NB4 (cell line): ENCODE measurements around the gene TMEM94.

ENCODE experiments used
- DNase-seq: peaks from one replicate; pipeline ENCODE4 v3.0.0; 2010; ENCODE audit warnings: low read depth
- H3K4me3 ChIP-seq: one replicate; pipeline ENCODE4 v1.5.1; 2011; ENCODE audit warnings: mild to moderate bottlenecking, low read depth, low read length, moderate library complexity
- MYC ChIP-seq: IDR thresholded peaks from 2 replicates; pipeline ENCODE4 v1.6.1; 2011; ENCODE audit warnings: low read depth, low read length
- POLR2A ChIP-seq: IDR thresholded peaks from 2 replicates; pipeline ENCODE4 v1.6.1; 2011; ENCODE audit warnings: mild to moderate bottlenecking; ENCODE audit not compliant: insufficient read length; ENCODE audit errors: extremely low read depth
- TF ChIP-seq, protein P1 (sequence below): IDR thresholded peaks from one replicate; pipeline ENCODE4 v1.5.1; 2012; ENCODE audit warnings: low read depth, low read length
- TF ChIP-seq, protein P2 (sequence below): IDR thresholded peaks from 2 replicates; pipeline ENCODE4 v1.6.1; 2011; ENCODE audit warnings: low read depth, low read length

TMEM94 gene

DNA sequence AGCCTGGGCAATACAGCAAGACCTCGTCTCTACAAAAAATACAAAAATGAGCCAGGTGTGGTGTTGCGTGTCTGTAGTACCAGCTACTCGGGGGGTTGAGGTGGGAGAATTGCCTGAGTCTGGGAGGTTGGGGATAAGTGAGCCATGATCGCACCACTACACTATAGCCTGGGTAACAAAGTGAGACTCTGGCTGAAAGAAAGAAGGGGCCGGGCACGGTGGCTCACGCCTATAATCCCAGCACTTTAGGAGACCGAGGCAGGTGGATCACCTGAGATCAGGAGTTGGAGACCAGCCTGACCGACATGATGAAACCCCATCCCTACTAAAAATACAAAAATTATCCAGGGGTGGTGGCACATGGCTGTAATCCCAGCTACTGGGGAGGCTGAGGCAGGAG is 40.4 kb upstream of the TMEM94 start:
- no peak overlapping the region for H3K4me3 ChIP-seq
- TF ChIP-seq, protein P1, sequence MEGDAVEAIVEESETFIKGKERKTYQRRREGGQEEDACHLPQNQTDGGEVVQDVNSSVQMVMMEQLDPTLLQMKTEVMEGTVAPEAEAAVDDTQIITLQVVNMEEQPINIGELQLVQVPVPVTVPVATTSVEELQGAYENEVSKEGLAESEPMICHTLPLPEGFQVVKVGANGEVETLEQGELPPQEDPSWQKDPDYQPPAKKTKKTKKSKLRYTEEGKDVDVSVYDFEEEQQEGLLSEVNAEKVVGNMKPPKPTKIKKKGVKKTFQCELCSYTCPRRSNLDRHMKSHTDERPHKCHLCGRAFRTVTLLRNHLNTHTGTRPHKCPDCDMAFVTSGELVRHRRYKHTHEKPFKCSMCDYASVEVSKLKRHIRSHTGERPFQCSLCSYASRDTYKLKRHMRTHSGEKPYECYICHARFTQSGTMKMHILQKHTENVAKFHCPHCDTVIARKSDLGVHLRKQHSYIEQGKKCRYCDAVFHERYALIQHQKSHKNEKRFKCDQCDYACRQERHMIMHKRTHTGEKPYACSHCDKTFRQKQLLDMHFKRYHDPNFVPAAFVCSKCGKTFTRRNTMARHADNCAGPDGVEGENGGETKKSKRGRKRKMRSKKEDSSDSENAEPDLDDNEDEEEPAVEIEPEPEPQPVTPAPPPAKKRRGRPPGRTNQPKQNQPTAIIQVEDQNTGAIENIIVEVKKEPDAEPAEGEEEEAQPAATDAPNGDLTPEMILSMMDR, result no peak
- TF ChIP-seq POLR2A (no peak), MYC (no peak)
- TF ChIP-seq, protein P2, sequence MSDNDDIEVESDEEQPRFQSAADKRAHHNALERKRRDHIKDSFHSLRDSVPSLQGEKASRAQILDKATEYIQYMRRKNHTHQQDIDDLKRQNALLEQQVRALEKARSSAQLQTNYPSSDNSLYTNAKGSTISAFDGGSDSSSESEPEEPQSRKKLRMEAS, result no peak
- DNase-seq, result no peak

DNA sequence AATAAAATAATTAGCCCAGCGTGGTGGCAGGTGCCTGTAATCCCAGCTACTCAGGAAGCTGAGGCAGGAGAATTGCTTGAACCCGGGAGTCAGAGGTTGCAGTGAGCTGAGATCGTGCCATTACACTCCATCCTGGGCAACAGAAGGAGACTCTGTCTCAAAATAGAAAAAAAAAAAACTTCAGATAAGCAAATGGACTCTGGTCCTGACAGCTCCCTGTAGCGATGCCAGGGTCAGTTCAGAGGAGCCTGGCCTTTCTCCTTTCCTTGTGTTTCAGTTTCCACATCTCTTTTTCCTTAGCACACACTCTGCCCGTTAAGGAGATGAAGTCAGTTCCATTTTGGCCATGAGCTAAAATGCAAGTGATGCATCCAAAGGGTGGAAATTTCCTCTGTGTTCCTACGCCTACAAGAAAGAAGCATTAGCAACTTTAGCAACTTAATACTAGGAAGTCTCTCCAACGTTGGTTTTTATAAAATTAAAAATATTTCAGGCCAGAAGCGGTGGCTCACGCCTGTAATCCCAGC is 39.3 kb upstream of the TMEM94 start:
- no peak for TF ChIP-seq MYC
- no peak for DNase-seq
- no peak overlapping the region for H3K4me3 ChIP-seq

DNA sequence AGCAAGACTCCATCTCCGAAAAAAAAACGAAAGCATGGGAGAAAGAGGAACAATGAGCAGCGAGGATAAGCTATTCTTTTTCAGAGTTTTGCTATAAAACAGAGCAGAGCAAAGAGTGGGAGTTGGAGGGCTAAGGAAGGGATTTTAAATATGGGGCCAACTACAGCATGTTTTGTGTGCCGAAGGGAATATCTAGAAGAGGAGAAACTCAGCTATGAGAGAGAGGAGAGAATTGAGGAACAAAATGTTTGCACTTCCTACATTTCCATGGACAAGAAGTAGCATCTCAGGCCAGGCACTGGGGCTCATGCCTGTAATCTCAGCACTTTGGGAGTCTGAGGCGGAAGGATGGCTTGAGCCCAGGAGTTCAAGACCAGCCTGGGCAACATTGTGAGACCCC is 37.9 kb upstream of the TMEM94 start:
- no peak for DNase-seq
- no peak overlapping the region for H3K4me3 ChIP-seq
- TF ChIP-seq MYC, result no peak
- no peak for TF ChIP-seq POLR2A
- TF ChIP-seq, protein P1, result no peak
- TF ChIP-seq, protein P2, result no peak

DNA sequence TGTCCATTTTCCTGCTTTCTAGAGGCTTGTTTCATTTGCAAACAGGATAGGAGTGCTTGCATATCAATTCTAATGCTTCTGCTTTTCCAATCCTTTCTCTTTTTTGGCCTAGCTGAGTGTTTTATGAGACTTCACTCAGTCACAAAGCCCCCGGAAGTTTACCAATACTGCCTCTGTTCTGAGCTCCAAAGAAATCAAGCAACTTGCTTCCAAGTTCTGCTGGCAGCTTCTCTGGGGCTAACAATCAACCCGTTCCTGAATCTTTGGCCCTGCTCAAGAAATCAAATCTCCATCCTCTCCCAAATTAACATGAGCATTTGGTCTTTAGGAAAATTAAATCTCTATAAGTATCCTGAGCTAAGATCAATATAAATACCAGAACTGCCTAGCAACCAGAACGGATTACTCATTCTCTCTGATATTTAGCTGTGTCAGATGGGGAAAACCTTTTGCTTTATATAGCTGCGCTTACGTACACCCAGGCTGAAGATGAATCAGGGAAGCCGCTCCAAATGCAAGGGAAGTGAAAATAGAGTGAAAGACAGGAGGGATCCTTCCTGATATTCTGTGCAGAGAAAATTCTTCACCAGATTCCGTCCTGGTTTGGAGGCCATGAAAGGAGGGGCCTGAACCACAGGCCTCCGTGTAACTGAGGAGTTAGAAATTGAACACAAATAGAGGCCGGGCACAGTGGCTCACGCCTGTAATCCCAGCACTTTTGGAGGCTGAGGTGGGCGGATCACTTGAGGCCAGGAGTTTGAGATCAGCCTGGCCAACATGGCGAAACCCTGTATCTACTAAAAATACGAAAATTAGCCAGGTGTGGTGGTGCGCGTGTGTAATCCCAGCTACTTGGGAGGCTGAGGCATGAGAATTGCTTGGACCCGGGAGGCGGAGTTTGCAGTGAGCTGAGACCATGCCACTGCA is 27.6 kb upstream of the TMEM94 start:
- H3K4me3 ChIP-seq, result no peak overlapping the region
- TF ChIP-seq MYC (no peak), POLR2A (no peak)
- TF ChIP-seq, protein P2, result no peak
- TF ChIP-seq, protein P1, result no peak
- no peak for DNase-seq

DNA sequence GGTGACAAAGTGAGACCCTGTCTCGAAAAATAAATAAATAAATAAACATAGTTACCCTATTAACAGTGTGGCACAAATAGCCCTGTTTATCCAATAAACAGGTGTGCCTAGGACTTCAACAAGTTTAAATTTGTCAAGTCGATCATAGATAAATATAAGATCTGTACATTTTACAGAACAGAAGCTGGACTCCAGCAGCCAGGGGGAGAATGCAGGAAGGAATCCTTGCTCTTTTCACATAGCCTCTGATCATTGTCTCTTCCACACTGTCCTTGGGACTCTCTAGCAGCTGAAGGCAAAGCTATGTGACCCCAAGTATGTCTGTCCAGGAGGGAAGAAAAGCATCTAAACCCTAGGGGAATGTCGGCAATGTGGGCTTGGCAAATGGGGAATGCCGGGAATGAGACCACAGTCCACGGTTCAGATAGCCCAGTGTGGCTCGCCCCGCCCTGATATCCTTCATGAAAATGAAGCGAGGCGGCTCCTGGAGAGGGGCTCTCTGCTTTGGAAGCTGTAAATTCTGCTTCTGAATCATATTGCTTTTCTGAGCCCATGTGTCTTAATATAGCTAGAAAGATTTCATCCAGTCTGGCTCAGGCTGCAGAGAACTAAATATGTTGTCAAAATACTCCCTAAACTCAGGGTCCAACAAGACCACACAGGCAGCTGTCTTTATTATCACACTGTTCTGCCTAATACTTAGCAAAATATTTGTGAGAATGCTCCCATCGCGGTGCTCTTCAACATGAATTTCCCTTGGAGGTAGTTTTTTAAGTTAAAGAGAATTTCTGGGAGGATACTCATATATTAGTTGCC is 26.1 kb upstream of the TMEM94 start:
- DNase-seq, result no peak
- no peak for TF ChIP-seq MYC
- TF ChIP-seq, protein P1, result no peak
- TF ChIP-seq, protein P2, result no peak
- TF ChIP-seq POLR2A, result no peak
- no peak overlapping the region for H3K4me3 ChIP-seq
